Measurements from ENCODE around the gene MRPL21.
A peak's percentile ranks its signal among the peaks of the same experiment; 100 is the strongest.

Gene MRPL21

GRCh38 chr11:68936676-68937620 lies 33.3 kb upstream of the MRPL21 start:
- no peak overlapping the region for H2AFZ ChIP-seq (ENCODE audit: low read length)
- H3K4ac ChIP-seq (ENCODE audit: low read length): no peak overlapping the region
- no peak overlapping the region for H4K8ac ChIP-seq (ENCODE audit: low read depth, low read length)
- H4K91ac ChIP-seq (ENCODE audit: low read depth, low read length, poor library complexity): no peak overlapping the region
- peak overlapping the region in 1 of 2 donors; percentile 25 for H3K4me3 ChIP-seq (ENCODE audit: low read length in 2 of 2)
- H2BK5ac ChIP-seq (ENCODE audit: low read length): no peak overlapping the region
- no peak overlapping the region for H3K4me2 ChIP-seq (ENCODE audit: insufficient read depth, low read length, poor library complexity, severe bottlenecking)
- no CpG with 5 or more reads among the region's 29 CpGs for WGBS, 2 donors (ENCODE audit: extremely low coverage in 2 of 2, insufficient read length in 2 of 2, insufficient replicate concordance in 1 of 2)
- H3K9ac ChIP-seq (ENCODE audit: low read depth, low read length, poor library complexity): no peak overlapping the region
- peaks cover 34 to 87% of the 10 kb centered on the region in 2 donors for H3K36me3 ChIP-seq (replicated peaks in 1 of 2; ENCODE audit: control insufficient read depth in 2 of 2, insufficient read depth in 2 of 2, low read length in 2 of 2)
- H3K79me1 ChIP-seq (ENCODE audit: low read depth, low read length): peaks cover 1% of the 10 kb centered on the region
- no peak overlapping the region for H2AK5ac ChIP-seq (ENCODE audit: low read depth, low read length)
- no peaks in the 10 kb centered on the region for H3K9me3 ChIP-seq (replicated peaks in 1 of 2; ENCODE audit: control insufficient read depth in 2 of 2, insufficient read depth in 1 of 2, low read depth in 1 of 2, low read length in 2 of 2)
- no peaks in the 10 kb centered on the region for H3K4me1 ChIP-seq (ENCODE audit: control insufficient read depth in 2 of 2, insufficient read depth in 1 of 2, low read depth in 1 of 2, low read length in 2 of 2)
- H2BK12ac ChIP-seq (ENCODE audit: low read length): no peak overlapping the region
- H3K27me3 ChIP-seq (ENCODE audit: control insufficient read depth in 3 of 3, insufficient read depth in 3 of 3, low read depth in 1 of 3, low read length in 3 of 3): no peaks in the 10 kb centered on the region
- no peak overlapping the region for H2BK120ac ChIP-seq (ENCODE audit: low read depth, low read length)
- no peak for DNase-seq (ENCODE audit: low spot score)
- H2BK15ac ChIP-seq (ENCODE audit: low read length): no peak overlapping the region
- H3K14ac ChIP-seq (ENCODE audit: low read length): no peak overlapping the region
- no peak overlapping the region for H3K27ac ChIP-seq (replicated peaks; ENCODE audit: low read length)
- no peak overlapping the region for H3K23ac ChIP-seq (ENCODE audit: low read depth, low read length, poor library complexity)
- no peak overlapping the region for H3K18ac ChIP-seq (ENCODE audit: low read length)

- Histone ChIP-seq H3K4me3 (ENCODE audit: low read length in 2 of 2) (no peak overlapping the region), H3K4ac (ENCODE audit: low read length) (no peak overlapping the region), H2AFZ (ENCODE audit: low read length) (no peak overlapping the region), H3K27ac (replicated peaks; ENCODE audit: low read length) (no peak overlapping the region), H2BK12ac (ENCODE audit: low read length) (no peak overlapping the region), H3K4me1 (ENCODE audit: control insufficient read depth in 2 of 2, insufficient read depth in 1 of 2, low read depth in 1 of 2, low read length in 2 of 2) (no peaks in the 10 kb centered on the region), H3K4me2 (ENCODE audit: insufficient read depth, low read length, poor library complexity, severe bottlenecking) (no peak overlapping the region), H2BK15ac (ENCODE audit: low read length) (no peak overlapping the region), H3K9ac (ENCODE audit: low read depth, low read length, poor library complexity) (no peak overlapping the region), H3K79me1 (ENCODE audit: low read depth, low read length) (peaks cover 1% of the 10 kb centered on the region), H4K8ac (ENCODE audit: low read depth, low read length) (no peak overlapping the region), H3K9me3 (replicated peaks in 1 of 2; ENCODE audit: control insufficient read depth in 2 of 2, insufficient read depth in 1 of 2, low read depth in 1 of 2, low read length in 2 of 2) (no peaks in the 10 kb centered on the region), H3K14ac (ENCODE audit: low read length) (no peak overlapping the region), H3K36me3 (replicated peaks in 1 of 2; ENCODE audit: control insufficient read depth in 2 of 2, insufficient read depth in 2 of 2, low read length in 2 of 2) (peaks cover 34 to 85% of the 10 kb centered on the region in 2 donors), H2BK120ac (ENCODE audit: low read depth, low read length) (no peak overlapping the region), H3K27me3 (ENCODE audit: control insufficient read depth in 3 of 3, insufficient read depth in 3 of 3, low read depth in 1 of 3, low read length in 3 of 3) (no peaks in the 10 kb centered on the region), H4K91ac (ENCODE audit: low read depth, low read length, poor library complexity) (no peak overlapping the region), H3K18ac (ENCODE audit: low read length) (no peak overlapping the region), H2BK5ac (ENCODE audit: low read length) (no peak overlapping the region), H3K23ac (ENCODE audit: low read depth, low read length, poor library complexity) (no peak overlapping the region), H2AK5ac (ENCODE audit: low read depth, low read length) (no peak overlapping the region)
- DNase-seq (ENCODE audit: low spot score): no peak
- WGBS, 2 donors (ENCODE audit: extremely low coverage in 2 of 2, insufficient read length in 2 of 2, insufficient replicate concordance in 1 of 2): no CpG with 5 or more reads among the region's 10 CpGs
Measured at GRCh38 chr11:68936358-68936636, 32.7 kb upstream of the MRPL21 start.

- Histone ChIP-seq H3K4ac (ENCODE audit: low read length) (no peak overlapping the region), H3K36me3 (replicated peaks in 1 of 2; ENCODE audit: control insufficient read depth in 2 of 2, insufficient read depth in 2 of 2, low read length in 2 of 2) (peaks cover 37 to 88% of the 10 kb centered on the region in 2 donors), H3K4me3 (ENCODE audit: low read length in 2 of 2) (no peak overlapping the region), H4K91ac (ENCODE audit: low read depth, low read length, poor library complexity) (no peak overlapping the region), H3K18ac (ENCODE audit: low read length) (no peak overlapping the region), H2BK15ac (ENCODE audit: low read length) (no peak overlapping the region), H3K4me1 (ENCODE audit: control insufficient read depth in 2 of 2, insufficient read depth in 1 of 2, low read depth in 1 of 2, low read length in 2 of 2) (no peaks in the 10 kb centered on the region), H3K27ac (replicated peaks; ENCODE audit: low read length) (no peak overlapping the region), H2AFZ (ENCODE audit: low read length) (no peak overlapping the region), H2AK5ac (ENCODE audit: low read depth, low read length) (no peak overlapping the region), H2BK12ac (ENCODE audit: low read length) (no peak overlapping the region), H2BK120ac (ENCODE audit: low read depth, low read length) (no peak overlapping the region), H4K8ac (ENCODE audit: low read depth, low read length) (no peak overlapping the region), H2BK5ac (ENCODE audit: low read length) (no peak overlapping the region), H3K23ac (ENCODE audit: low read depth, low read length, poor library complexity) (no peak overlapping the region), H3K4me2 (ENCODE audit: insufficient read depth, low read length, poor library complexity, severe bottlenecking) (no peak overlapping the region), H3K14ac (ENCODE audit: low read length) (no peak overlapping the region), H3K9ac (ENCODE audit: low read depth, low read length, poor library complexity) (no peak overlapping the region), H3K9me3 (replicated peaks in 1 of 2; ENCODE audit: control insufficient read depth in 2 of 2, insufficient read depth in 1 of 2, low read depth in 1 of 2, low read length in 2 of 2) (no peaks in the 10 kb centered on the region), H3K27me3 (ENCODE audit: control insufficient read depth in 3 of 3, insufficient read depth in 3 of 3, low read depth in 1 of 3, low read length in 3 of 3) (no peaks in the 10 kb centered on the region), H3K79me1 (ENCODE audit: low read depth, low read length) (peaks cover 1% of the 10 kb centered on the region)
- DNase-seq (ENCODE audit: low spot score): no peak
- no CpG with 5 or more reads among the region's 29 CpGs for WGBS, 2 donors (ENCODE audit: extremely low coverage in 2 of 2, insufficient read length in 2 of 2, insufficient replicate concordance in 1 of 2)
Measured at GRCh38 chr11:68935516-68936357, 32.1 kb upstream of the MRPL21 start.

GRCh38 chr11:68935066-68935465 lies 31.4 kb upstream of the MRPL21 start:
- WGBS, 2 donors (ENCODE audit: extremely low coverage in 2 of 2, insufficient read length in 2 of 2, insufficient replicate concordance in 1 of 2): no CpG with 5 or more reads among the region's 15 CpGs
- Histone ChIP-seq H3K9me3 (replicated peaks in 1 of 2; ENCODE audit: control insufficient read depth in 2 of 2, insufficient read depth in 1 of 2, low read depth in 1 of 2, low read length in 2 of 2) (no peaks in the 10 kb centered on the region), H2BK120ac (ENCODE audit: low read depth, low read length) (no peak overlapping the region), H3K79me1 (ENCODE audit: low read depth, low read length) (peaks cover 1% of the 10 kb centered on the region), H3K27me3 (ENCODE audit: control insufficient read depth in 3 of 3, insufficient read depth in 3 of 3, low read depth in 1 of 3, low read length in 3 of 3) (no peaks in the 10 kb centered on the region), H2AFZ (ENCODE audit: low read length) (no peak overlapping the region), H3K36me3 (replicated peaks in 1 of 2; ENCODE audit: control insufficient read depth in 2 of 2, insufficient read depth in 2 of 2, low read length in 2 of 2) (peaks cover 37 to 88% of the 10 kb centered on the region in 2 donors), H3K4me3 (ENCODE audit: low read length in 2 of 2) (no peak overlapping the region), H3K14ac (ENCODE audit: low read length) (no peak overlapping the region), H3K4me1 (ENCODE audit: control insufficient read depth in 2 of 2, insufficient read depth in 1 of 2, low read depth in 1 of 2, low read length in 2 of 2) (no peaks in the 10 kb centered on the region), H3K4me2 (ENCODE audit: insufficient read depth, low read length, poor library complexity, severe bottlenecking) (no peak overlapping the region), H4K8ac (ENCODE audit: low read depth, low read length) (no peak overlapping the region), H2BK15ac (ENCODE audit: low read length) (no peak overlapping the region), H3K23ac (ENCODE audit: low read depth, low read length, poor library complexity) (no peak overlapping the region), H3K18ac (ENCODE audit: low read length) (no peak overlapping the region), H3K4ac (ENCODE audit: low read length) (no peak overlapping the region), H3K9ac (ENCODE audit: low read depth, low read length, poor library complexity) (no peak overlapping the region), H2BK12ac (ENCODE audit: low read length) (no peak overlapping the region), H2BK5ac (ENCODE audit: low read length) (no peak overlapping the region), H4K91ac (ENCODE audit: low read depth, low read length, poor library complexity) (no peak overlapping the region), H2AK5ac (ENCODE audit: low read depth, low read length) (no peak overlapping the region), H3K27ac (replicated peaks; ENCODE audit: low read length) (no peak overlapping the region)
- no peak for DNase-seq (ENCODE audit: low spot score)

Measured in neuronal stem cell (in vitro differentiated cells).